Gastroesophageal sphincter (tissue), 3 donors: ENCODE measurements around the gene UPK3B.
"Not testable (repeated sequence)": the region's sequence is repeated elsewhere in the genome, so short reads cannot be mapped to it uniquely, and the experiment has no call there.

ENCODE experiments used
- CTCF ChIP-seq, 4 experiments: fragments of 200-600 bp in 2 of 4; fragments of 450-650 bp in 2 of 4; sonication (generic) in 1 of 4; IDR thresholded peaks; one replicate each; pipeline ENCODE4 v1.5.1; 2017 to 2019; ENCODE audit warnings: antibody characterized with exemption in 4 of 4, mild to moderate bottlenecking in 2 of 4, moderate library complexity in 2 of 4
- EP300 ChIP-seq: sonication (generic); formaldehyde crosslinking; IDR thresholded peaks from one replicate; pipeline ENCODE4 v1.6.1; 2017; ENCODE audit warnings: antibody characterized with exemption, mild to moderate bottlenecking
- POLR2A ChIP-seq, 2 donors: fragments of 450-650 bp; IDR thresholded peaks; one replicate each; pipeline ENCODE4 v1.6.1; 2017; ENCODE audit warnings: antibody characterized with exemption in 2 of 2, mild to moderate bottlenecking in 2 of 2, moderate library complexity in 1 of 2
- POLR2AphosphoS5 ChIP-seq: sonication (generic); formaldehyde crosslinking; IDR thresholded peaks from one replicate; pipeline ENCODE4 v1.6.1; 2017; ENCODE audit warnings: antibody characterized with exemption

GRCh38 chr7:76492139-76492538 lies 18.2 kb upstream of the UPK3B start:
- TF ChIP-seq POLR2AphosphoS5; CTCF (IDR thresholded peaks at IDR 0.05); POLR2A (IDR thresholded peaks at IDR 0.05); EP300: not testable (repeated sequence)
